Inflammatory macrophage treated with lipopolysaccharide for 1 hour (primary cell): ENCODE data around the gene MAP3K9.
A peak's percentile ranks its signal among the peaks of the same experiment; 100 is the strongest.

Experiments
- DNase-seq, 2 donors: peaks; one replicate each; pipeline ENCODE4 v3.0.0-alpha.2; 2020 to 2022

The MAP3K9 gene

GRCh38 chr14:70785556-70785955, 23.8 kb downstream of the MAP3K9 start:
- DNase-seq, result no peak

- no peak for DNase-seq
Measured at GRCh38 chr14:70784886-70785285, 24.4 kb downstream of the MAP3K9 start.

- no peak for DNase-seq
Measured at GRCh38 chr14:70782361-70782760, 27.0 kb downstream of the MAP3K9 start.

- peak; percentile 9 to 19 for DNase-seq
Measured at GRCh38 chr14:70780396-70781075, 28.8 kb downstream of the MAP3K9 start.

GRCh38 chr14:70779667-70780066, 29.6 kb downstream of the MAP3K9 start:
- DNase-seq, result no peak

- DNase-seq, result no peak
Measured at GRCh38 chr14:70776197-70776596, 33.1 kb downstream of the MAP3K9 start.

- no peak for DNase-seq
Measured at GRCh38 chr14:70773182-70773862, 36.0 kb downstream of the MAP3K9 start.

GRCh38 chr14:70771781-70772212, 37.5 kb downstream of the MAP3K9 start:
- DNase-seq, result no peak

GRCh38 chr14:70770490-70770889, 38.8 kb downstream of the MAP3K9 start:
- DNase-seq, result no peak

GRCh38 chr14:70759398-70759797, 49.9 kb downstream of the MAP3K9 start:
- DNase-seq, result no peak

GRCh38 chr14:70755655-70756054, 53.7 kb downstream of the MAP3K9 start:
- DNase-seq, result no peak

- DNase-seq, result no peak
Measured at GRCh38 chr14:70754991-70755390, 54.3 kb downstream of the MAP3K9 start.

- no peak for DNase-seq
Measured at GRCh38 chr14:70753518-70753953, 55.8 kb downstream of the MAP3K9 start.

- no peak for DNase-seq
Measured at GRCh38 chr14:70748422-70748821, 60.9 kb downstream of the MAP3K9 start.

- no peak for DNase-seq
Measured at GRCh38 chr14:70744641-70745040, 64.7 kb downstream of the MAP3K9 start.

GRCh38 chr14:70742316-70742715, 67.0 kb downstream of the MAP3K9 start:
- DNase-seq, result no peak

- no peak for DNase-seq
Measured at GRCh38 chr14:70741482-70741881, 67.8 kb downstream of the MAP3K9 start.

- DNase-seq, result no peak
Measured at GRCh38 chr14:70735043-70735442, 74.3 kb downstream of the MAP3K9 start.

GRCh38 chr14:70731447-70732239, 77.7 kb downstream of the MAP3K9 start:
- no peak for DNase-seq

- DNase-seq, result no peak
Measured at GRCh38 chr14:70730393-70730792, 78.9 kb downstream of the MAP3K9 start.

GRCh38 chr14:70726651-70727375, 82.5 kb downstream of the MAP3K9 start:
- DNase-seq, result no peak

- no peak for DNase-seq
Measured at GRCh38 chr14:70724944-70725343, 84.4 kb downstream of the MAP3K9 start.

GRCh38 chr14:70724110-70724509, 85.2 kb downstream of the MAP3K9 start:
- no peak for DNase-seq
